ENCODE measurements around the gene WBP1L. TPM values are rescaled to one million over a fixed set of nuclear protein-coding genes. Genes with fewer than 3 reads are reported as not detected.

The WBP1L gene
- total and polyA plus RNA-seq, 2 of the 13 experiments (the other 11 are each of a cell fraction or from before 2014, with no cell fraction given): 8.3 to 12.3 TPM

GRCh38 chr10:102743588-102744373 is at the start of gene WBP1L (continued):
- TF ChIP-seq MXD4 (CRISPR knock-in tag; IDR thresholded peaks at IDR 0.05) (peak; percentile 64; the same call in 1 of the 2 replicates), MLX (CRISPR knock-in tag; IDR thresholded peaks at IDR 0.05) (no peak), TARDBP (CRISPR knock-in tag; IDR thresholded peaks at IDR 0.05) (peak; percentile 55; the same call in 1 of the 2 replicates), SP2 (CRISPR knock-in tag; IDR thresholded peaks at IDR 0.05) (peak; percentile 95), ETV5 (CRISPR knock-in tag; IDR thresholded peaks at IDR 0.05; ENCODE audit: borderline replicate concordance) (peak; percentile 70), TRAFD1 (CRISPR knock-in tag; IDR thresholded peaks at IDR 0.05; ENCODE audit: borderline replicate concordance) (no peak), ZNF263 (CRISPR knock-in tag; IDR thresholded peaks at IDR 0.05) (peak; percentile 90), ZNF232 (CRISPR knock-in tag; IDR thresholded peaks at IDR 0.05; ENCODE audit: borderline replicate concordance) (peak; percentile 34; the same call in 1 of the 2 replicates), ZNF773 (CRISPR knock-in tag; IDR thresholded peaks at IDR 0.05; ENCODE audit: borderline replicate concordance) (no peak), ARNT (IDR thresholded peaks at IDR 0.05) (no peak), PHF8 (CRISPR knock-in tag; IDR thresholded peaks at IDR 0.05) (peak; percentile 56; the same call in 1 of the 2 replicates), ZNF12 (CRISPR knock-in tag; IDR thresholded peaks at IDR 0.05) (no peak), SIX4 (CRISPR knock-in tag; IDR thresholded peaks at IDR 0.05) (peak; percentile 46; the same call in 1 of the 2 replicates), MYC (CRISPR knock-in tag; IDR thresholded peaks at IDR 0.05; ENCODE audit: borderline replicate concordance) (peak; percentile 42; the same call in 1 of the 2 replicates), RBM39 (IDR thresholded peaks at IDR 0.05; ENCODE audit: low read depth, low read length, poor library complexity, severe bottlenecking) (peak; percentile 39), ZNF766 (CRISPR knock-in tag; IDR thresholded peaks at IDR 0.05; ENCODE audit: borderline replicate concordance) (no peak), ZSCAN21 (CRISPR knock-in tag; IDR thresholded peaks at IDR 0.05; ENCODE audit: borderline replicate concordance) (0 out of 2 replicates have a peak, but pooled peaks have one; percentile 38), TIGD3 (CRISPR knock-in tag; IDR thresholded peaks at IDR 0.05; ENCODE audit: borderline replicate concordance) (no peak), NFIC (IDR thresholded peaks at IDR 0.05; ENCODE audit: low read length) (0 out of 2 replicates have a peak, but pooled peaks have one; percentile 40), ZNF772 (CRISPR knock-in tag; IDR thresholded peaks at IDR 0.05) (no peak), BCL6 (CRISPR knock-in tag; IDR thresholded peaks at IDR 0.05) (0 out of 2 replicates have a peak, but pooled peaks have one; percentile 13), ZNF260 (CRISPR knock-in tag; IDR thresholded peaks at IDR 0.05; ENCODE audit: borderline replicate concordance, low read depth) (no peak), ARID5B (CRISPR knock-in tag; IDR thresholded peaks at IDR 0.05) (peak; percentile 28; the same call in 1 of the 2 replicates)
